K562 (cell line): ENCODE measurements around the gene SLC38A8.

ENCODE experiments used
- HIVEP1 ChIP-seq: fragments of 250-450 bp; sonication (Bioruptor Pico); IDR thresholded peaks from 2 replicates; pipeline ENCODE4 v1.4.0; 2020; ENCODE audit warnings: mild to moderate bottlenecking
- HNRNPL ChIP-seq: fragments of 200-400 bp; formaldehyde crosslinking; IDR thresholded peaks from 2 replicates; pipeline ENCODE4 v1.6.1; 2017; ENCODE audit warnings: low read depth, mild to moderate bottlenecking, low read length
- PREB ChIP-seq: sonication (generic); formaldehyde crosslinking; IDR thresholded peaks from 2 replicates; pipeline ENCODE4 v1.8.1; 2023; ENCODE audit warnings: mild to moderate bottlenecking, missing genetic modification reagents
- RBBP5 ChIP-seq: fragments of 200-600 bp; sonication (generic); IDR thresholded peaks from 2 replicates; pipeline ENCODE4 v1.6.1; 2012; ENCODE audit warnings: borderline replicate concordance, mild to moderate bottlenecking, low read length, control low read depth, inconsistent platforms; ENCODE audit not compliant: insufficient read depth, poor library complexity, severe bottlenecking
- SIX5 ChIP-seq, 2 experiments: IDR thresholded peaks; 2 replicates each; pipeline ENCODE4 v1.6.1; 2011; ENCODE audit warnings: low read length in 2 of 2, borderline replicate concordance in 1 of 2, low read depth in 1 of 2, mild to moderate bottlenecking in 1 of 2, moderate library complexity in 1 of 2; ENCODE audit not compliant: insufficient read depth in 1 of 2
- SMARCC2 ChIP-seq: fragments of 450-650 bp; IDR thresholded peaks from 2 replicates; pipeline ENCODE4 v1.6.1; 2017; ENCODE audit warnings: antibody characterized with exemption, moderate library complexity, mild to moderate bottlenecking, low read depth
- SMC3 ChIP-seq: conservative IDR thresholded peaks from 2 replicates; pipeline ENCODE4 v1.6.1; 2011; ENCODE audit warnings: low read depth, low read length, improper control_type of control experiment; ENCODE audit not compliant: insufficient read depth
- SNAPC5 ChIP-seq: fragments of 250-450 bp; sonication (Bioruptor Pico); IDR thresholded peaks from 2 replicates; pipeline ENCODE4 v1.8.0; 2021; ENCODE audit warnings: moderate library complexity, mild to moderate bottlenecking, inconsistent platforms
- SRSF1 ChIP-seq: fragments of 200-400 bp; formaldehyde crosslinking; IDR thresholded peaks from 2 replicates; pipeline ENCODE4 v1.6.1; 2017; ENCODE audit warnings: mild to moderate bottlenecking, low read depth, low read length, moderate library complexity
- ZBTB49 ChIP-seq: sonication (generic); formaldehyde crosslinking; IDR thresholded peaks from 2 replicates; pipeline ENCODE4 v1.8.0; 2022; ENCODE audit warnings: missing genetic modification reagents, mild to moderate bottlenecking, borderline replicate concordance
- TF ChIP-seq, protein P1 (sequence below): sonication (generic); formaldehyde crosslinking; IDR thresholded peaks from 2 replicates; pipeline ENCODE4 v1.9.0; 2022; ENCODE audit warnings: mild to moderate bottlenecking, missing genetic modification reagents
- TF ChIP-seq, protein P2 (sequence below): fragments of 450-650 bp; IDR thresholded peaks from 2 replicates; pipeline ENCODE4 v1.7.0; 2016; ENCODE audit warnings: borderline replicate concordance

- TF ChIP-seq SIX5 (IDR thresholded peaks at IDR 0.05; ENCODE audit: borderline replicate concordance in 1 of 2, insufficient read depth in 1 of 2, low read depth in 1 of 2, low read length in 2 of 2) (no peak), HIVEP1 (CRISPR knock-in tag) (no peak), ZBTB49 (CRISPR knock-in tag) (no peak), SMC3 (no peak), SRSF1 (no peak), SMARCC2 (no peak), RBBP5 (no peak), PREB (no peak), HNRNPL (no peak), SNAPC5 (CRISPR knock-in tag) (no peak)
- TF ChIP-seq, protein P1, sequence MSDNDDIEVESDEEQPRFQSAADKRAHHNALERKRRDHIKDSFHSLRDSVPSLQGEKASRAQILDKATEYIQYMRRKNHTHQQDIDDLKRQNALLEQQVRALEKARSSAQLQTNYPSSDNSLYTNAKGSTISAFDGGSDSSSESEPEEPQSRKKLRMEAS (CRISPR knock-in tag), result no peak
- TF ChIP-seq, protein P2, sequence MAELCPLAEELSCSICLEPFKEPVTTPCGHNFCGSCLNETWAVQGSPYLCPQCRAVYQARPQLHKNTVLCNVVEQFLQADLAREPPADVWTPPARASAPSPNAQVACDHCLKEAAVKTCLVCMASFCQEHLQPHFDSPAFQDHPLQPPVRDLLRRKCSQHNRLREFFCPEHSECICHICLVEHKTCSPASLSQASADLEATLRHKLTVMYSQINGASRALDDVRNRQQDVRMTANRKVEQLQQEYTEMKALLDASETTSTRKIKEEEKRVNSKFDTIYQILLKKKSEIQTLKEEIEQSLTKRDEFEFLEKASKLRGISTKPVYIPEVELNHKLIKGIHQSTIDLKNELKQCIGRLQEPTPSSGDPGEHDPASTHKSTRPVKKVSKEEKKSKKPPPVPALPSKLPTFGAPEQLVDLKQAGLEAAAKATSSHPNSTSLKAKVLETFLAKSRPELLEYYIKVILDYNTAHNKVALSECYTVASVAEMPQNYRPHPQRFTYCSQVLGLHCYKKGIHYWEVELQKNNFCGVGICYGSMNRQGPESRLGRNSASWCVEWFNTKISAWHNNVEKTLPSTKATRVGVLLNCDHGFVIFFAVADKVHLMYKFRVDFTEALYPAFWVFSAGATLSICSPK, result no peak
Measured at GRCh38 chr16:83992624-83993023, 50.0 kb downstream of the SLC38A8 start.
